Smooth muscle cell (in vitro differentiated cells): ENCODE measurements around the gene OR51A4. TPM values are rescaled to one million over a fixed set of nuclear protein-coding genes. Genes with fewer than 3 reads are reported as not detected.

ENCODE experiments used
- DNase-seq: peaks from one replicate; lab custom pipeline; 2025; ENCODE audit not compliant: unreplicated experiment; lab: John Stamatoyannopoulos, UW
- H2AFZ ChIP-seq: fragments of 200-600 bp; sonication (generic); 2 replicates; pipeline ENCODE4 v1.6.0; 2016; ENCODE audit warnings: antibody characterized with exemption, low read depth, mild to moderate bottlenecking
- H3F3A ChIP-seq: fragments of 200-600 bp; sonication (generic); 2 replicates; pipeline ENCODE4 v1.6.0; 2017; ENCODE audit warnings: antibody characterized with exemption, low read depth
- H3K27ac ChIP-seq: fragments of 200-600 bp; sonication (generic); 2 replicates; pipeline ENCODE4 v1.5.1; 2016; ENCODE audit warnings: low read depth, mild to moderate bottlenecking
- H3K27me3 ChIP-seq: fragments of 200-600 bp; sonication (generic); 2 replicates; pipeline ENCODE4 v1.6.1; 2016; ENCODE audit warnings: low read depth, mild to moderate bottlenecking
- H3K36me3 ChIP-seq: fragments of 200-600 bp; sonication (generic); 2 replicates; pipeline ENCODE4 v1.5.1; 2016; ENCODE audit warnings: low read depth
- H3K4me1 ChIP-seq: fragments of 200-600 bp; sonication (generic); 2 replicates; pipeline ENCODE4 v1.5.1; 2016; ENCODE audit warnings: low read depth
- H3K4me2 ChIP-seq: fragments of 200-600 bp; sonication (generic); 2 replicates; pipeline ENCODE4 v1.6.0; 2016; ENCODE audit warnings: mild to moderate bottlenecking
- H3K4me3 ChIP-seq: fragments of 200-600 bp; sonication (generic); 2 replicates; pipeline ENCODE4 v1.5.1; 2016; ENCODE audit warnings: mild to moderate bottlenecking
- H3K79me2 ChIP-seq: fragments of 200-600 bp; sonication (generic); 2 replicates; pipeline ENCODE4 v1.6.0; 2016; ENCODE audit warnings: low read depth, mild to moderate bottlenecking
- H3K9ac ChIP-seq: fragments of 200-600 bp; sonication (generic); 2 replicates; pipeline ENCODE4 v1.6.0; 2016; ENCODE audit warnings: low read depth
- H3K9me3 ChIP-seq: fragments of 200-600 bp; sonication (generic); replicated peaks from 2 replicates; pipeline ENCODE4 v1.5.1; 2016; ENCODE audit warnings: low read depth
- H4K20me1 ChIP-seq: fragments of 200-600 bp; sonication (generic); 2 replicates; pipeline ENCODE4 v1.6.0; 2016; ENCODE audit warnings: low read depth
- CTCF ChIP-seq: fragments of 200-600 bp; sonication (generic); IDR thresholded peaks from 2 replicates; pipeline ENCODE4 v1.5.1; 2017; ENCODE audit warnings: borderline replicate concordance, mild to moderate bottlenecking, antibody characterized with exemption; ENCODE audit not compliant: insufficient read depth, poor library complexity, severe bottlenecking
- WGBS: methylation state at CpG from one replicate; pipeline ENCODE4 v1.1.7; 2016; ENCODE audit warnings: low lambda C conversion rate; 5-methylcytosine and 5-hydroxymethylcytosine counted together
- polyA plus RNA-seq: library from polyadenylated mRNA; unstranded; fragments of >200 nt; fragmentation: Nextera tagmentation; extraction: Ambion mirVana; gene quantifications from 2 replicates; pipeline ENCODE4 v1.2.1, GENCODE V29; 2016
- total RNA-seq: library from RNA; depleted of rRNA; stranded (reverse); fragments of >200 nt; gene quantifications from 2 replicates; pipeline ENCODE4 v1.2.3, GENCODE V29; 2014

Gene OR51A4
- total and polyA plus RNA-seq, 2 experiments from 2014 or later = not detected

GRCh38 chr11:4982678-4983077, 35.3 kb upstream of the OR51A4 start:
- no peaks in the 10 kb centered on the region for H3F3A ChIP-seq
- no peak overlapping the region for H3K4me2 ChIP-seq
- no peaks in the 10 kb centered on the region for H4K20me1 ChIP-seq
- no peak overlapping the region for H3K27ac ChIP-seq
- WGBS = 88% methylated on average over 3 of the region's 3 CpGs
- no peak for DNase-seq
- no peaks in the 10 kb centered on the region for H3K9me3 ChIP-seq
- H3K27me3 ChIP-seq = no peaks in the 10 kb centered on the region
- H3K4me3 ChIP-seq = no peak overlapping the region
- H3K9ac ChIP-seq = no peak overlapping the region
- no peaks in the 10 kb centered on the region for H3K36me3 ChIP-seq
- no peaks in the 10 kb centered on the region for H3K4me1 ChIP-seq
- TF ChIP-seq CTCF = no peak
- no peak overlapping the region for H2AFZ ChIP-seq
- no peaks in the 10 kb centered on the region for H3K79me2 ChIP-seq

- H3K27ac ChIP-seq = no peak overlapping the region
- TF ChIP-seq CTCF = no peak
These were observed 31.6 kb upstream of the OR51A4 start for GRCh38 chr11:4979036-4979435.

GRCh38 chr11:4975436-4975835, 28.0 kb upstream of the OR51A4 start:
- Histone ChIP-seq H3K79me2 (no peaks in the 10 kb centered on the region), H3K4me1 (no peaks in the 10 kb centered on the region), H3K9ac (no peak overlapping the region), H3K4me2 (no peak overlapping the region), H3K36me3 (no peaks in the 10 kb centered on the region), H3K27me3 (no peaks in the 10 kb centered on the region), H3K9me3 (no peaks in the 10 kb centered on the region), H2AFZ (no peak overlapping the region), H3K27ac (no peak overlapping the region), H3K4me3 (no peak overlapping the region), H4K20me1 (no peaks in the 10 kb centered on the region), H3F3A (no peaks in the 10 kb centered on the region)
- no peak for DNase-seq
- 78% methylated on average over 5 of the region's 5 CpGs for WGBS
- TF ChIP-seq CTCF = no peak

More at GRCh38 chr11:4979036-4979435, 31.6 kb upstream of the OR51A4 start:
- no peaks in the 10 kb centered on the region for H3K27me3 ChIP-seq
- H3K4me1 ChIP-seq = no peaks in the 10 kb centered on the region
- H3K4me2 ChIP-seq = no peak overlapping the region
- H3K36me3 ChIP-seq = no peaks in the 10 kb centered on the region
- no peak overlapping the region for H3K4me3 ChIP-seq
- H3F3A ChIP-seq = no peaks in the 10 kb centered on the region
- no peak overlapping the region for H3K9ac ChIP-seq
- H2AFZ ChIP-seq = no peak overlapping the region
- DNase-seq = no peak
- no peaks in the 10 kb centered on the region for H3K9me3 ChIP-seq
- H4K20me1 ChIP-seq = no peaks in the 10 kb centered on the region
- no peaks in the 10 kb centered on the region for H3K79me2 ChIP-seq
- 77% methylated on average over 3 of the region's 3 CpGs for WGBS

GRCh38 chr11:4962816-4963215, 15.4 kb upstream of the OR51A4 start:
- H3K9ac ChIP-seq = no peak overlapping the region
- H2AFZ ChIP-seq = no peak overlapping the region
- no peaks in the 10 kb centered on the region for H3F3A ChIP-seq
- no peaks in the 10 kb centered on the region for H4K20me1 ChIP-seq
- no peak overlapping the region for H3K27ac ChIP-seq
- no peak overlapping the region for H3K4me3 ChIP-seq
- 80% methylated on average over 1 of the region's 1 CpG for WGBS
- DNase-seq = no peak
- no peaks in the 10 kb centered on the region for H3K9me3 ChIP-seq
- no peaks in the 10 kb centered on the region for H3K36me3 ChIP-seq
- H3K4me2 ChIP-seq = no peak overlapping the region
- TF ChIP-seq CTCF = no peak
- no peaks in the 10 kb centered on the region for H3K79me2 ChIP-seq
- H3K27me3 ChIP-seq = no peaks in the 10 kb centered on the region
- H3K4me1 ChIP-seq = no peaks in the 10 kb centered on the region
